Measurements from ENCODE around the gene POLD2.

POLD2 gene

DNA sequence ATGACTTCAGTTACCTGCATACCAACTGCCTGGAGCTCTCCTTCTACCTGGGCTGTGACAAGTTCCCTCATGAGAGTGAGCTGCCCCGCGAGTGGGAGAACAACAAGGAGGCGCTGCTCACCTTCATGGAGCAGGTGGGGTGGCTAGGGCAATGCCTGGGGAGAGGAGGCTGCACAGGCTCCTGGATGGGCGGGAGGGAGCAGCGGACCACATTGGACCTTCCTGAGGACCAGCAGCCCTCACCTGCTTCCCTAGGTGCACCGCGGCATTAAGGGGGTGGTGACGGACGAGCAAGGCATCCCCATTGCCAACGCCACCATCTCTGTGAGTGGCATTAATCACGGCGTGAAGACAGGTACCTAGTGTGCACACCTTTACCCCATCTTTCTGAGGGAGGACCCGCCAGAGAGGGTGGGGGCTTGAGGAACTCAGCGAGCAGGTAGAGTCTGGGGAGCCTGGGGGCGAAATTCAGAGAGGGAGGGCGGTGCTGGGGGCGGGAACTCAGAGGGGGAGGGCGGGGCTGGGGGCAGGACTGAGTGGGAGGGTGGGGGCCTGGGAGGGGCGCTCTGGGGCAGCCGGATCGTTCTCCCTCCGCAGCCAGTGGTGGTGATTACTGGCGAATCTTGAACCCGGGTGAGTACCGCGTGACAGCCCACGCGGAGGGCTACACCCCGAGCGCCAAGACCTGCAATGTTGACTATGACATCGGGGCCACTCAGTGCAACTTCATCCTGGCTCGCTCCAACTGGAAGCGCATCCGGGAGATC is 10.2 kb downstream of the POLD2 start:
- Histone ChIP-seq H2AFZ (ENCODE audit: low read depth, low read length, severe bottlenecking) (no peak overlapping the region), H3K36me3 (ENCODE audit: low read length) (no peaks in the 10 kb centered on the region), H3K4me3 (ENCODE audit: insufficient read depth, low read length, poor library complexity, severe bottlenecking) (no peak overlapping the region), H3F3A (ENCODE audit: insufficient read depth) (no peaks in the 10 kb centered on the region), H3K9ac (ENCODE audit: low read length) (no peak overlapping the region), H3K27ac (ENCODE audit: low read depth, low read length) (no peak overlapping the region), H4K20me1 (ENCODE audit: low read depth, low read length) (no peaks in the 10 kb centered on the region), H3K4me2 (ENCODE audit: low read depth, low read length, poor library complexity, severe bottlenecking) (no peak overlapping the region), H3K27me3 (ENCODE audit: low read length) (no peaks in the 10 kb centered on the region), H3K9me3 (ENCODE audit: insufficient read depth, low read length) (no peaks in the 10 kb centered on the region), H3K79me2 (ENCODE audit: insufficient read depth, low read length) (no peaks in the 10 kb centered on the region), H3K9me2 (replicated peaks; ENCODE audit: insufficient read depth, low read length) (no peaks in the 10 kb centered on the region)
- TF ChIP-seq EZH2phosphoT487 (conservative IDR thresholded peaks at IDR 0.05; ENCODE audit: low read length), result no peak
- TF ChIP-seq, protein P1, sequence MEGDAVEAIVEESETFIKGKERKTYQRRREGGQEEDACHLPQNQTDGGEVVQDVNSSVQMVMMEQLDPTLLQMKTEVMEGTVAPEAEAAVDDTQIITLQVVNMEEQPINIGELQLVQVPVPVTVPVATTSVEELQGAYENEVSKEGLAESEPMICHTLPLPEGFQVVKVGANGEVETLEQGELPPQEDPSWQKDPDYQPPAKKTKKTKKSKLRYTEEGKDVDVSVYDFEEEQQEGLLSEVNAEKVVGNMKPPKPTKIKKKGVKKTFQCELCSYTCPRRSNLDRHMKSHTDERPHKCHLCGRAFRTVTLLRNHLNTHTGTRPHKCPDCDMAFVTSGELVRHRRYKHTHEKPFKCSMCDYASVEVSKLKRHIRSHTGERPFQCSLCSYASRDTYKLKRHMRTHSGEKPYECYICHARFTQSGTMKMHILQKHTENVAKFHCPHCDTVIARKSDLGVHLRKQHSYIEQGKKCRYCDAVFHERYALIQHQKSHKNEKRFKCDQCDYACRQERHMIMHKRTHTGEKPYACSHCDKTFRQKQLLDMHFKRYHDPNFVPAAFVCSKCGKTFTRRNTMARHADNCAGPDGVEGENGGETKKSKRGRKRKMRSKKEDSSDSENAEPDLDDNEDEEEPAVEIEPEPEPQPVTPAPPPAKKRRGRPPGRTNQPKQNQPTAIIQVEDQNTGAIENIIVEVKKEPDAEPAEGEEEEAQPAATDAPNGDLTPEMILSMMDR (IDR thresholded peaks at IDR 0.05; ENCODE audit: insufficient read depth, low read length, poor library complexity, severe bottlenecking), result no peak

- H3K9me3 ChIP-seq (ENCODE audit: insufficient read depth, low read length), result no peaks in the 10 kb centered on the region
- no peaks in the 10 kb centered on the region for H3K9me2 ChIP-seq (replicated peaks; ENCODE audit: insufficient read depth, low read length)
- no peak overlapping the region for H3K9ac ChIP-seq (ENCODE audit: low read length)
- no peak overlapping the region for H3K4me3 ChIP-seq (ENCODE audit: insufficient read depth, low read length, poor library complexity, severe bottlenecking)
- no peak overlapping the region for H3K4me2 ChIP-seq (ENCODE audit: low read depth, low read length, poor library complexity, severe bottlenecking)
- TF ChIP-seq, protein P1 (IDR thresholded peaks at IDR 0.05; ENCODE audit: insufficient read depth, low read length, poor library complexity, severe bottlenecking), result no peak
- TF ChIP-seq EZH2phosphoT487 (conservative IDR thresholded peaks at IDR 0.05; ENCODE audit: low read length), result no peak
- H3K36me3 ChIP-seq (ENCODE audit: low read length), result no peaks in the 10 kb centered on the region
- H3K27me3 ChIP-seq (ENCODE audit: low read length), result no peaks in the 10 kb centered on the region
- no peaks in the 10 kb centered on the region for H3F3A ChIP-seq (ENCODE audit: insufficient read depth)
- no peak overlapping the region for H2AFZ ChIP-seq (ENCODE audit: low read depth, low read length, severe bottlenecking)
- no peaks in the 10 kb centered on the region for H3K79me2 ChIP-seq (ENCODE audit: insufficient read depth, low read length)
- H4K20me1 ChIP-seq (ENCODE audit: low read depth, low read length), result no peaks in the 10 kb centered on the region
- H3K27ac ChIP-seq (ENCODE audit: low read depth, low read length), result no peak overlapping the region
Observed at GRCh38 chr7:44112231-44112996, 10.9 kb downstream of the POLD2 start.

DNA sequence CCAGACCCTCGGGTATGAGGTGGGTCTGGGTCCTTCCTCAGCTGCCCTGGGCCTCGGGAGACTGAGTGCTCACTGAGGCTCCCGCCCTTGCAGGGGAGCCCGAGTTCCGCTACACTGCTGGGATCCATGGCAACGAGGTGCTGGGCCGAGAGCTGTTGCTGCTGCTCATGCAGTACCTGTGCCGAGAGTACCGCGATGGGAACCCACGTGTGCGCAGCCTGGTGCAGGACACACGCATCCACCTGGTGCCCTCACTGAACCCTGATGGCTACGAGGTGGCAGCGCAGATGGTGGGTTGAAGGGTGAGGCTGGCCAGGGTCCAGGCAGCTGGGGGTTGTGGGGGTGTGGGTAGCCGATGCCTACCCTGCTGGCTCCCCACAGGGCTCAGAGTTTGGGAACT is 11.6 kb downstream of the POLD2 start:
- H2AFZ ChIP-seq (ENCODE audit: low read depth, low read length, severe bottlenecking), result no peak overlapping the region
- H3K79me2 ChIP-seq (ENCODE audit: insufficient read depth, low read length), result no peaks in the 10 kb centered on the region
- TF ChIP-seq, protein P1 (IDR thresholded peaks at IDR 0.05; ENCODE audit: insufficient read depth, low read length, poor library complexity, severe bottlenecking), result no peak
- TF ChIP-seq EZH2phosphoT487 (conservative IDR thresholded peaks at IDR 0.05; ENCODE audit: low read length), result no peak
- H3K4me2 ChIP-seq (ENCODE audit: low read depth, low read length, poor library complexity, severe bottlenecking), result no peak overlapping the region
- H3K27me3 ChIP-seq (ENCODE audit: low read length), result no peaks in the 10 kb centered on the region
- no peaks in the 10 kb centered on the region for H3F3A ChIP-seq (ENCODE audit: insufficient read depth)
- no peak overlapping the region for H3K4me3 ChIP-seq (ENCODE audit: insufficient read depth, low read length, poor library complexity, severe bottlenecking)
- H3K36me3 ChIP-seq (ENCODE audit: low read length), result no peaks in the 10 kb centered on the region
- no peaks in the 10 kb centered on the region for H3K9me3 ChIP-seq (ENCODE audit: insufficient read depth, low read length)
- no peak overlapping the region for H3K27ac ChIP-seq (ENCODE audit: low read depth, low read length)
- no peaks in the 10 kb centered on the region for H3K9me2 ChIP-seq (replicated peaks; ENCODE audit: insufficient read depth, low read length)
- no peaks in the 10 kb centered on the region for H4K20me1 ChIP-seq (ENCODE audit: low read depth, low read length)
- no peak overlapping the region for H3K9ac ChIP-seq (ENCODE audit: low read length)

All from SU-DHL-6 (cell line).